Measurements from ENCODE around the gene POU2F3.

DNA sequence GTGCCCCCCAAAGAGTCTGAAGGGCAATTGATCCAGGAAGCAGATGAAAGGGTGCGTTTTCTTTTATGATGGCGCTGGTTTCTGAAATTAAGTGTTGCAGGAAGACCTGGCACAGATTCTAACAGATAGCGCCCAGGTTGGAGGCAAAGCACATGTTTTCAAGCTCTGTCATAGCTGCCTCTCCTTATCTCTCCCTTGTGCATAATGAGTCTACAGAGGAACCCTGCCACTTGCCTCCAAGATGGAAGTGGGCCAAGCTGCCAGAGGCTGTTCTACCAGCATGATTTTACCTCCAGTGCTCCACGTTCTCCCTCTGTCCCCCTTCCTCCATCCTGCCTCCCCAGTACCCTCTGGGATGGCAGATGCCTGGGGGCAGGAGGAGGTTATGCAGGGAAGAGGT lies 55.2 kb downstream of the POU2F3 start:
- TF ChIP-seq CTCF (IDR thresholded peaks at IDR 0.05): no peak
- TF ChIP-seq POLR2A (IDR thresholded peaks at IDR 0.05): no peak

Measured in heart left ventricle (tissue), 13 donors.